Measurements from ENCODE around the gene LETM1.

The LETM1 gene

GRCh38 chr4:1783015-1783414 lies 72.9 kb downstream of the LETM1 start:
- DNase-seq = no peak

GRCh38 chr4:1780435-1780834 lies 75.5 kb downstream of the LETM1 start:
- DNase-seq = no peak

- peak in 5 of 56 donors; percentile 15 to 42 (median 20) for DNase-seq
Observed at GRCh38 chr4:1779588-1780382, 76.2 kb downstream of the LETM1 start.

GRCh38 chr4:1778642-1779392 lies 77.1 kb downstream of the LETM1 start:
- peak in 4 of 56 donors; percentile 12 to 37 (median 20) for DNase-seq

- peak in 44 of 56 donors; percentile 18 to 83 (median 50) for DNase-seq
Observed at GRCh38 chr4:1777822-1778641, 77.9 kb downstream of the LETM1 start.

GRCh38 chr4:1776521-1777161 lies 79.3 kb downstream of the LETM1 start:
- DNase-seq = peak in 7 of 56 donors; percentile 15 to 52 (median 32)

GRCh38 chr4:1775731-1776500 lies 80.0 kb downstream of the LETM1 start:
- peak in 50 of 56 donors; percentile 13 to 86 (median 58) for DNase-seq

GRCh38 chr4:1773754-1774153 lies 82.2 kb downstream of the LETM1 start:
- DNase-seq = no peak

GRCh38 chr4:1772853-1773538 lies 83.0 kb downstream of the LETM1 start:
- DNase-seq = no peak

- peak in 1 of 56 donors; percentile 24 for DNase-seq
Observed at GRCh38 chr4:1771555-1772305, 84.2 kb downstream of the LETM1 start.

- DNase-seq = no peak
Observed at GRCh38 chr4:1770791-1771231, 85.1 kb downstream of the LETM1 start.

- DNase-seq = peak in 30 of 56 donors; percentile 10 to 82 (median 46)
Observed at GRCh38 chr4:1770245-1770644, 85.7 kb downstream of the LETM1 start.

GRCh38 chr4:1769692-1770091 lies 86.3 kb downstream of the LETM1 start:
- DNase-seq = no peak

- no peak for DNase-seq
Observed at GRCh38 chr4:1768367-1769034, 87.5 kb downstream of the LETM1 start.

GRCh38 chr4:1767770-1768366 lies 88.1 kb downstream of the LETM1 start:
- no peak for DNase-seq

- peak in 18 of 56 donors; percentile 19 to 72 (median 46) for DNase-seq
Observed at GRCh38 chr4:1767061-1767769, 88.7 kb downstream of the LETM1 start.

Measured in nucleus accumbens (tissue), 56 donors.